Activated T-cell treated with anti-CD3 and anti-CD28 coated beads for 24 hours (primary cell): ENCODE measurements around the gene PLEKHH3.
"Not testable (repeated sequence)": the region's sequence is repeated elsewhere in the genome, so short reads cannot be mapped to it uniquely, and the experiment has no call there.

ENCODE experiments used
- DNase-seq: peaks from one replicate; pipeline ENCODE4 v3.0.0-alpha.2; 2020; ENCODE audit warnings: low read depth

The PLEKHH3 gene

GRCh38 chr17:42629411-42630009 lies 47.3 kb downstream of the PLEKHH3 start:
- no peak for DNase-seq

GRCh38 chr17:42627032-42627764 lies 49.6 kb downstream of the PLEKHH3 start:
- not testable (repeated sequence) for DNase-seq

GRCh38 chr17:42623732-42624596 lies 52.8 kb downstream of the PLEKHH3 start:
- no peak for DNase-seq

- no peak for DNase-seq
Measured at GRCh38 chr17:42623271-42623670, 53.5 kb downstream of the PLEKHH3 start.

- not testable (repeated sequence) for DNase-seq
Measured at GRCh38 chr17:42621987-42622386, 54.8 kb downstream of the PLEKHH3 start.

- DNase-seq: no peak
Measured at GRCh38 chr17:42618442-42619150, 58.2 kb downstream of the PLEKHH3 start.

- no peak for DNase-seq
Measured at GRCh38 chr17:42617956-42618431, 58.8 kb downstream of the PLEKHH3 start.
